GM18951 (cell line): Measurements from ENCODE around the gene PARD3.

Experiments
- POLR2A ChIP-seq: IDR thresholded peaks from 4 replicates; pipeline ENCODE4 v1.6.1; 2011; ENCODE audit warnings: mild to moderate bottlenecking; ENCODE audit not compliant: insufficient read length, insufficient read depth; ENCODE audit errors: extremely low read depth
- in situ Hi-C: fragments of 300-500 bp; cut with MboI; formaldehyde crosslinking; loops from one replicate; pipeline ENCODE4 v1.12.0; 2022; ENCODE audit warnings: low sequenced_read_pairs, mixed read lengths, inconsistent platforms; ENCODE audit not compliant: unreplicated experiment

Gene PARD3

GRCh38 chr10:34161777-34162370, 653.2 kb downstream of the PARD3 start:
- TF ChIP-seq POLR2A, result no peak

DNA sequence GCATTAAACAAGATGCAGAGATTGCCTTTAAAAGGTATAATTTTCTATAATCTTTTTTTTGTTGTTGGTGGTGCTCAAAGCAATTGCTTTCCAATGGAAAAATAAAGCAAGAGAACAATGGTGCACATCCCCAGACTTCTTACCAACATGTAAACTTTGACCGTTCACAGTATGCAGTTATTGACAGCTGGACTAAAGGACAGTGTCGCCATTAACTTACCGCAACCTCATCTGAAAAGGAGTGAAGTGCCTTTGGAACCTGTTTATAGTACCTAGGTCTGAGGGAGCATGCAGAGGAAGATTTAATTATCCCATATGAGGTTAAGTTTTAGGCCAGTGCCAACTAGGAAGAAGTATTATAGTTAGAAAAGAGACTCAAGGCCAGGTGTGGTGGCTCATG, 654.5 kb downstream of the PARD3 start:
- TF ChIP-seq POLR2A, result no peak
- in situ Hi-C loops, result no loop called here

More at GRCh38 chr10:34161777-34162370, 653.2 kb downstream of the PARD3 start:
- in situ Hi-C loops, result no loop called here

GRCh38 chr10:34157501-34157900, 657.6 kb downstream of the PARD3 start:
- in situ Hi-C loops, result no loop called here
- no peak for TF ChIP-seq POLR2A

DNA sequence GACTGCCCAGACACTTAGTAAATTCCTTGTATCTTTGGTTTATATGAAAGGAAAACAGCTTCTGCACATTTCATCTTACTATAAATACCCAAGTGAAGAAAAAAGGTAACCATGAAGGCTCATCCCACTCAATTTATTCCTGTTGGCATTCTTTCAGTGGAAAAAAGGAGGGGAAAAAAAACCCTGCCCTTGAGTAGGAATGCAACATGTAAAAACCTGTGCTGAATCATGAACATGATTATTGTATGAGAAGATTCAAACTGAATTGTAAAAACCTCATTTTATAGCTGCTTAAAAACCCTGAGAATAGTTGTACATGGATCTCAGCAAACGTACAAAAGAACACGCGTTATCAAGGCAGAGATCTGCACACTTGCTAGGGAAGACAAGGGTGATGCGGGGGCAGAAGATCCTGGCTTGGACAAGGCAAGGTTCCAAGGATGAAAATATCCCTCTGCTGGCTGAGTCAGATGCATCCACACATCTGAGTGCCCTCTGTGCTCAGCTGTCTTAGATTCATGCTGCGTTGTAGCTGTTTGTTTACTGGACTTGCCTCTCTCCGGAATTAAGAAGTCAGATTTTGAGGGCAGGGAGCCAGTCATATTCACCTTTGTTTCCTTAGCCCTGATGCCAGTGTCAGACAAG, 658.2 kb downstream of the PARD3 start:
- TF ChIP-seq POLR2A, result no peak
- in situ Hi-C loops, result no loop called here

- no peak for TF ChIP-seq POLR2A
- in situ Hi-C loops, result no loop called here
Observed at GRCh38 chr10:34155812-34156211, 659.3 kb downstream of the PARD3 start.

DNA sequence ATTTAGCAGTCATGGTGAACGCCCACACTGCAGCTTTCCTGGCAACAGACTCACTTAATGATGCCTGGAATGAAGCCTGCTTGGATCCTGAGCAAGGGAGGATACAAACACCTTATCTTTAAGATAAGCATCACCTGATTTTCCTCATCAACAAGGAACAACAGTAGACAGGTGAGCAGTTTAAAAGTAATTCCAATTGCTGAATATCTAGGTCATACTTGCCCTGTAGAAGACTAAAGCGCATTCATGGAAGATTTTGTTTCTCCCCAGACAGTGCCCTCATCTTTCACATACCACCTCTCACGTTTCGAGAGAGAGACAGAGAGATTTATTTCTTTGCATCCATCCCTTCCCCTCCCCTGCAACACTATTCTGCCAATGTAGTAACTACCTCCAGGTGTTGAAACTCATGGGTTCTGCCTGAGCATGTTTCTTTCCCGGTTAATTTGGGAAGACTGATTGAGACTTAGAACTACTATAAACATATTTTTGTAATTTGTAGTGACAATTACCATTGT, 660.7 kb downstream of the PARD3 start:
- TF ChIP-seq POLR2A, result no peak
- in situ Hi-C loops, result no loop called here

GRCh38 chr10:34153663-34154382, 661.3 kb downstream of the PARD3 start:
- in situ Hi-C loops, result no loop called here

DNA sequence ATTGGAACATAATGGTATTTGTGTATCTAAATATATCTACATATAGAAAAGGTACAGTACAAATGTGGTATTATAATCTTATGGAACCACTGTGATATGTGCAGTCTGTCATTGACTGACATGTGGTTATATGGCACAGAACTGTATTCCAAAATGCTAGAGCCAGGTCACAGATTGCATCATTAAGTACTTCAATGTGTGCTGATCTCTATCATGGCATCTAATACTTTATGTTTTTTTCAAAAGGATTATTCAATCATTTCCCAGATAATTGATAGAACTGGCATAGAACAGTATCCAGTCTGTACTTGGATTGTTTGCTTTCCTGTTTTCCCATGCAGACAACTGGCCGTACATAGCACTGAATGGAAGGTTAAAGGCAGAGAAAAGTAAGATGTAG, 662.7 kb downstream of the PARD3 start:
- no peak for TF ChIP-seq POLR2A
- in situ Hi-C loops, result no loop called here

More at GRCh38 chr10:34153663-34154382, 661.3 kb downstream of the PARD3 start:
- no peak for TF ChIP-seq POLR2A

DNA sequence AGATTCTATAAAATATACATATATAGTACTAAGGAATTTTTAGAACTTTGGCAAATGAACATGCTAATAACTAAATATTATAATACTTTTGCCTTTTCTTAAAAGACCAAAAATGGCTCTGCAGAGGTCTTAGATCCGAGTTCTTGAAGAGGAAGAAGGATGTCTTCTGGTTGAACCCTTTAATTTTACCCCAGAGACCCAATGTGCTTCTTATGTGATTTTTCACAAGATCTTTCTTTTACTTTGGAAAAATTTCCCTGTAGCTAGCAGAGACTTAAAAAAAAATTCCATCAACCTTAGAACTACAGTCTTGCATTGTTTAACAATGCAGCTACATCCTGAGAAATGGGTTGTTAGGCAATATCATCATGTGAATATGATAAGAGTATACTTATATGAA, 663.2 kb downstream of the PARD3 start:
- in situ Hi-C loops, result no loop called here

GRCh38 chr10:34151481-34151880, 663.6 kb downstream of the PARD3 start:
- no peak for TF ChIP-seq POLR2A
- in situ Hi-C loops, result no loop called here

More for the DNA sequence above, 663.2 kb downstream of the PARD3 start:
- TF ChIP-seq POLR2A, result no peak

DNA sequence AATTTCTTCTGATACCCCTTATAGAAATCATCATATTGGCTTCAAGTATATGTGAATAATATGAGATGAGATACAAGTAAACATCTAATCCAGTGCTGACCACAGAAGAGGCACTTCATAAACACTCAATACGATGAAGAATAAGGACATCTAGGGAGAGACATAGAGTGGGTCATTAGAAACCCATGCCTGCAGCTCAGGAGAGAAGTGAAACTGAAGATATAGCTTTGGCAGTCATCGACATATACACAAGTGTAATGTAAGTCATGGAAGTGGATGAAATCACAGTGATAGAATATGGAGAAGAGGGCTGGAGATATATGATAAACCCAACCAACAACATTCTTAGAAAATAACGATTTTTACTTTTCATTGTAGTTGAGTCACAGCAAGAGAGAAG, 665.0 kb downstream of the PARD3 start:
- in situ Hi-C loops, result no loop called here
- no peak for TF ChIP-seq POLR2A

GRCh38 chr10:34148305-34148657, 666.8 kb downstream of the PARD3 start:
- TF ChIP-seq POLR2A, result no peak
- in situ Hi-C loops, result no loop called here

- TF ChIP-seq POLR2A, result no peak
- in situ Hi-C loops, result no loop called here
Observed at GRCh38 chr10:34147641-34148304, 667.3 kb downstream of the PARD3 start.
